Measurements from ENCODE around the gene EPB41L1.
"Not testable (repeated sequence)": the region's sequence is repeated elsewhere in the genome, so short reads cannot be mapped to it uniquely, and the experiment has no call there.

DNA sequence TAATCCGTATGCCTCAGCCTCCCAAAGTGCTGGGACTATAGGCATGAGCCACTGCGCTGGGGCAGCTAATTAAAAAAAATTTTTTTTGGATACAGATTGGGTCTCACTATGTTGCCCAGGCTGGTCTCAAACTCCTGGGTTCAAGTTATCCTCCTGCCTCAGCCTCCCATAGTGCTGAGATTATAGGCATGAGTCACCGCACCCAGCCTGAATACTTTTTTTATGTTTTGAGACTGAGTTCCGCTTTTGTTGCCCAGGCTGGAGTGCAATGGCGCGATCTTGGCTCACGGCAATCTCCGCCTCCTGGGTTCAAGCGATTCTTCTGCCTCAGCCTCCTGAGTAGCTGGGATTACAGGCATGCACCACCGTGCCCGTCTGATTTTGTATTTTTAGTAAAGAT, 17.2 kb upstream of the EPB41L1 start:
- TF ChIP-seq, protein P1, sequence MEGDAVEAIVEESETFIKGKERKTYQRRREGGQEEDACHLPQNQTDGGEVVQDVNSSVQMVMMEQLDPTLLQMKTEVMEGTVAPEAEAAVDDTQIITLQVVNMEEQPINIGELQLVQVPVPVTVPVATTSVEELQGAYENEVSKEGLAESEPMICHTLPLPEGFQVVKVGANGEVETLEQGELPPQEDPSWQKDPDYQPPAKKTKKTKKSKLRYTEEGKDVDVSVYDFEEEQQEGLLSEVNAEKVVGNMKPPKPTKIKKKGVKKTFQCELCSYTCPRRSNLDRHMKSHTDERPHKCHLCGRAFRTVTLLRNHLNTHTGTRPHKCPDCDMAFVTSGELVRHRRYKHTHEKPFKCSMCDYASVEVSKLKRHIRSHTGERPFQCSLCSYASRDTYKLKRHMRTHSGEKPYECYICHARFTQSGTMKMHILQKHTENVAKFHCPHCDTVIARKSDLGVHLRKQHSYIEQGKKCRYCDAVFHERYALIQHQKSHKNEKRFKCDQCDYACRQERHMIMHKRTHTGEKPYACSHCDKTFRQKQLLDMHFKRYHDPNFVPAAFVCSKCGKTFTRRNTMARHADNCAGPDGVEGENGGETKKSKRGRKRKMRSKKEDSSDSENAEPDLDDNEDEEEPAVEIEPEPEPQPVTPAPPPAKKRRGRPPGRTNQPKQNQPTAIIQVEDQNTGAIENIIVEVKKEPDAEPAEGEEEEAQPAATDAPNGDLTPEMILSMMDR (conservative IDR thresholded peaks at IDR 0.05; ENCODE audit: low read depth in 2 of 2) = not testable (repeated sequence)
- not testable (repeated sequence) for TF ChIP-seq JUNB (IDR thresholded peaks at IDR 0.05; ENCODE audit: unreplicated experiment); ZNF114 (CRISPR knock-in tag; IDR thresholded peaks at IDR 0.05); EZH2phosphoT487 (IDR thresholded peaks at IDR 0.05; ENCODE audit: unreplicated experiment)
- TF ChIP-seq, protein P2, sequence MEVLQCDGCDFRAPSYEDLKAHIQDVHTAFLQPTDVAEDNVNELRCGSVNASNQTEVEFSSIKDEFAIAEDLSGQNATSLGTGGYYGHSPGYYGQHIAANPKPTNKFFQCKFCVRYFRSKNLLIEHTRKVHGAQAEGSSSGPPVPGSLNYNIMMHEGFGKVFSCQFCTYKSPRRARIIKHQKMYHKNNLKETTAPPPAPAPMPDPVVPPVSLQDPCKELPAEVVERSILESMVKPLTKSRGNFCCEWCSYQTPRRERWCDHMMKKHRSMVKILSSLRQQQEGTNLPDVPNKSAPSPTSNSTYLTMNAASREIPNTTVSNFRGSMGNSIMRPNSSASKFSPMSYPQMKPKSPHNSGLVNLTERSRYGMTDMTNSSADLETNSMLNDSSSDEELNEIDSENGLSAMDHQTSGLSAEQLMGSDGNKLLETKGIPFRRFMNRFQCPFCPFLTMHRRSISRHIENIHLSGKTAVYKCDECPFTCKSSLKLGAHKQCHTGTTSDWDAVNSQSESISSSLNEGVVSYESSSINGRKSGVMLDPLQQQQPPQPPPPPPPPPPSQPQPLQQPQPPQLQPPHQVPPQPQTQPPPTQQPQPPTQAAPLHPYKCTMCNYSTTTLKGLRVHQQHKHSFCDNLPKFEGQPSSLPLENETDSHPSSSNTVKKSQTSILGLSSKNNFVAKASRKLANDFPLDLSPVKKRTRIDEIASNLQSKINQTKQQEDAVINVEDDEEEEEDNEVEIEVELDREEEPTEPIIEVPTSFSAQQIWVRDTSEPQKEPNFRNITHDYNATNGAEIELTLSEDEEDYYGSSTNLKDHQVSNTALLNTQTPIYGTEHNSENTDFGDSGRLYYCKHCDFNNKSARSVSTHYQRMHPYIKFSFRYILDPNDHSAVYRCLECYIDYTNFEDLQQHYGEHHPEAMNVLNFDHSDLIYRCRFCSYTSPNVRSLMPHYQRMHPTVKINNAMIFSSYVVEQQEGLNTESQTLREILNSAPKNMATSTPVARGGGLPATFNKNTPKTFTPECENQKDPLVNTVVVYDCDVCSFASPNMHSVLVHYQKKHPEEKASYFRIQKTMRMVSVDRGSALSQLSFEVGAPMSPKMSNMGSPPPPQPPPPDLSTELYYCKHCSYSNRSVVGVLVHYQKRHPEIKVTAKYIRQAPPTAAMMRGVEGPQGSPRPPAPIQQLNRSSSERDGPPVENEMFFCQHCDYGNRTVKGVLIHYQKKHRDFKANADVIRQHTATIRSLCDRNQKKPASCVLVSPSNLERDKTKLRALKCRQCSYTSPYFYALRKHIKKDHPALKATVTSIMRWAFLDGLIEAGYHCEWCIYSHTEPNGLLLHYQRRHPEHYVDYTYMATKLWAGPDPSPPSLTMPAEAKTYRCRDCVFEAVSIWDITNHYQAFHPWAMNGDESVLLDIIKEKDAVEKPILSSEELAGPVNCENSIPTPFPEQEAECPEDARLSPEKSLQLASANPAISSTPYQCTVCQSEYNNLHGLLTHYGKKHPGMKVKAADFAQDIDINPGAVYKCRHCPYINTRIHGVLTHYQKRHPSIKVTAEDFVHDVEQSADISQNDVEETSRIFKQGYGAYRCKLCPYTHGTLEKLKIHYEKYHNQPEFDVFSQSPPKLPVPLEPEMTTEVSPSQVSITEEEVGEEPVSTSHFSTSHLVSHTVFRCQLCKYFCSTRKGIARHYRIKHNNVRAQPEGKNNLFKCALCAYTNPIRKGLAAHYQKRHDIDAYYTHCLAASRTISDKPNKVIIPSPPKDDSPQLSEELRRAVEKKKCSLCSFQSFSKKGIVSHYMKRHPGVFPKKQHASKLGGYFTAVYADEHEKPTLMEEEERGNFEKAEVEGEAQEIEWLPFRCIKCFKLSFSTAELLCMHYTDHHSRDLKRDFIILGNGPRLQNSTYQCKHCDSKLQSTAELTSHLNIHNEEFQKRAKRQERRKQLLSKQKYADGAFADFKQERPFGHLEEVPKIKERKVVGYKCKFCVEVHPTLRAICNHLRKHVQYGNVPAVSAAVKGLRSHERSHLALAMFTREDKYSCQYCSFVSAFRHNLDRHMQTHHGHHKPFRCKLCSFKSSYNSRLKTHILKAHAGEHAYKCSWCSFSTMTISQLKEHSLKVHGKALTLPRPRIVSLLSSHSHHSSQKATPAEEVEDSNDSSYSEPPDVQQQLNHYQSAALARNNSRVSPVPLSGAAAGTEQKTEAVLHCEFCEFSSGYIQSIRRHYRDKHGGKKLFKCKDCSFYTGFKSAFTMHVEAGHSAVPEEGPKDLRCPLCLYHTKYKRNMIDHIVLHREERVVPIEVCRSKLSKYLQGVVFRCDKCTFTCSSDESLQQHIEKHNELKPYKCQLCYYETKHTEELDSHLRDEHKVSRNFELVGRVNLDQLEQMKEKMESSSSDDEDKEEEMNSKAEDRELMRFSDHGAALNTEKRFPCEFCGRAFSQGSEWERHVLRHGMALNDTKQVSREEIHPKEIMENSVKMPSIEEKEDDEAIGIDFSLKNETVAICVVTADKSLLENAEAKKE (CRISPR knock-in tag; IDR thresholded peaks at IDR 0.05) = not testable (repeated sequence)
- TF ChIP-seq, protein P3, sequence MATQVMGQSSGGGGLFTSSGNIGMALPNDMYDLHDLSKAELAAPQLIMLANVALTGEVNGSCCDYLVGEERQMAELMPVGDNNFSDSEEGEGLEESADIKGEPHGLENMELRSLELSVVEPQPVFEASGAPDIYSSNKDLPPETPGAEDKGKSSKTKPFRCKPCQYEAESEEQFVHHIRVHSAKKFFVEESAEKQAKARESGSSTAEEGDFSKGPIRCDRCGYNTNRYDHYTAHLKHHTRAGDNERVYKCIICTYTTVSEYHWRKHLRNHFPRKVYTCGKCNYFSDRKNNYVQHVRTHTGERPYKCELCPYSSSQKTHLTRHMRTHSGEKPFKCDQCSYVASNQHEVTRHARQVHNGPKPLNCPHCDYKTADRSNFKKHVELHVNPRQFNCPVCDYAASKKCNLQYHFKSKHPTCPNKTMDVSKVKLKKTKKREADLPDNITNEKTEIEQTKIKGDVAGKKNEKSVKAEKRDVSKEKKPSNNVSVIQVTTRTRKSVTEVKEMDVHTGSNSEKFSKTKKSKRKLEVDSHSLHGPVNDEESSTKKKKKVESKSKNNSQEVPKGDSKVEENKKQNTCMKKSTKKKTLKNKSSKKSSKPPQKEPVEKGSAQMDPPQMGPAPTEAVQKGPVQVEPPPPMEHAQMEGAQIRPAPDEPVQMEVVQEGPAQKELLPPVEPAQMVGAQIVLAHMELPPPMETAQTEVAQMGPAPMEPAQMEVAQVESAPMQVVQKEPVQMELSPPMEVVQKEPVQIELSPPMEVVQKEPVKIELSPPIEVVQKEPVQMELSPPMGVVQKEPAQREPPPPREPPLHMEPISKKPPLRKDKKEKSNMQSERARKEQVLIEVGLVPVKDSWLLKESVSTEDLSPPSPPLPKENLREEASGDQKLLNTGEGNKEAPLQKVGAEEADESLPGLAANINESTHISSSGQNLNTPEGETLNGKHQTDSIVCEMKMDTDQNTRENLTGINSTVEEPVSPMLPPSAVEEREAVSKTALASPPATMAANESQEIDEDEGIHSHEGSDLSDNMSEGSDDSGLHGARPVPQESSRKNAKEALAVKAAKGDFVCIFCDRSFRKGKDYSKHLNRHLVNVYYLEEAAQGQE (IDR thresholded peaks at IDR 0.05; ENCODE audit: unreplicated experiment) = not testable (repeated sequence)
